NCI-H526 (cell line): Measurements from ENCODE around the gene CERCAM.

ENCODE experiments used
- DNase-seq, 2 experiments: peaks; one replicate each; lab custom pipeline; 2025; lab: John Stamatoyannopoulos, UW

CERCAM gene

DNA sequence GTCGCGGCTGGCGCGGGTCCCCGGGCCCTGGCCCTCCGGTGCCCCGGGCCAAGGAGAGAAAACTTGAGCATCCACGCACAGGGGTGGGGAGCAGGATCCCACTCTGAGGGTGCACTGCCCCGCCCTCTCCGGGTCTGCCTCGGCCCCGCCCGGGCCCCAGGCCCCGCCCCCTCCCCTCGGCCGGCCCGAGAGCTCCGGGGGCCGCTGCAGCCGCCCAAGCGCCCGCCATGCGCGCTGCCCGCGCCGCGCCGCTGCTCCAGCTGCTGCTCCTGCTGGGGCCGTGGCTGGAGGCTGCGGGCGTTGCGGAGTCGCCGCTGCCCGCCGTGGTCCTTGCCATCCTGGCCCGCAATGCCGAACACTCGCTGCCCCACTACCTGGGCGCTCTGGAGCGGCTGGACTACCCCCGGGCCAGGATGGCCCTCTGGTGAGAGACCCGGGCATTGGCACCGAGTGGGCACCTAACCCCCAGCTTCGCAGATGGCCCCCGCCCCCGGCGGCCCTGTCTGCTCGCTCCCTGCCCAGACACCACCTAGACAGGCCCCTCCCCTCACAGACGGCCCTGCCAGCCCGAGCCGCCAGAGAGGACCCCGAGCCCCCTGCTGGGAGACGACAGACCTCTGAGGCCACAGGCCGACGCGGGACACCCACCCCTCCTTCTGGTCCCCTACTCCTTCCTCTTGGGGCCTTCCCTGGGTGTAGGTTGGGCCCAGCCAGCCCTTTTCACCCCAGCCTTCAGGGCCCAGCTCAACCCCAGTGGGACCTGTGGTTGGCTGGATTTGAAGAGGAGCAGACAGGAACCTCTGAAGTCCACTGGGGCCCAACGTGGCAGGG is at the start of gene CERCAM:
Gene CERCAM, plus strand, starts transcription at position 207 of the 831 bp plus-strand sequence. Its CDS starts 21 bp downstream, at position 228.
- DNase-seq, result peak in 1 of 2 experiments; percentile 73

DNA sequence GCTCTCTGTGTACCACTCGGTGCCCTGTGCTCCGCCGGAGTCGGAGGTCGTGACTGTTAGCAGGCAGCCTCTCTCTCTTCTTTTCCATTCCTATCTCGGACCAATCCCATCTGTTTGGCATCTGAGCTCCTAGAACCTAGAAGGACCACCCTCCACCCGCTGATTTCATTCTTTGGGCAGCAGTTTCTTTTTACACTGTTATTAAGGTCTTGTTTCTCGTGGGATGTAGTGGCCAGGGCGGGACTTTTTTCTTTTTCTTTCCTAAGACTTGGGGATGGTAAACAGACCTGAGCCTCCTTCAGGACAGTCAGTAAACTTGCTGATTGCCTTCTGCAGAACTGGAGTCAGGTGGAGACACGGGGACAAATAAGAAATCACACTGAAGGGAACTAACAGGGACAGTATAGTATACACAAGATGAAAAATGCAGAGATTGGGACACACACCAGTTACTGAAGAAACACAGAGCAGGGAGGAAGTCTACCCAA is 49.0 kb upstream of the CERCAM start:
- DNase-seq, result no peak

GRCh38 chr9:128372188-128372641 is 48.4 kb upstream of the CERCAM start:
- DNase-seq, result no peak

- DNase-seq, result no peak
Observed at GRCh38 chr9:128372784-128373183, 47.9 kb upstream of the CERCAM start.

DNA sequence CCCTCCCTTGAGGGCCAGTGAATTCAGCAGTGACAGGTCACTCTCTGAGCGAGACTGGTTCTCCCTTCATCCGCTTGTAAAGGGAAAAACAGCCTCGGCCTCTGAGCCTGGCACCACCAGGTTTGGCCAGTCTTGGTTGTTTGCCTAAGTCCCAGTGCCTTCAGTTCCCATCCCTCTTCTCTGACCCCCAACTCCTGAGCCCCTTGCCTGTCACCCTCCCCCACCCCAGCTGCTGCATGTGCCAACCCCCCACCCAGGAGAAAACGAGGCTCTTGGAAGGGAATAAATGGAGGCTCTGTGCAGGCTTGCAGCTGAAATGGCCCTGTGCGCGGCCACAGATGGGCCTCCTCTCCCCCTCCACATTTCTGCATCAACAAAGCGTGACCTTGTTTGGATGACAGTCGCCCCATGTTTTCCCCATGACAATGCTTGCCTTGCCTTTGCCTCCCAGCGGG is 46.4 kb upstream of the CERCAM start:
- no peak for DNase-seq

GRCh38 chr9:128375865-128376264 is 44.8 kb upstream of the CERCAM start:
- DNase-seq, result no peak

- DNase-seq, result no peak
Observed at GRCh38 chr9:128382261-128382660, 38.4 kb upstream of the CERCAM start.

- no peak for DNase-seq
Observed at GRCh38 chr9:128383007-128383753, 37.5 kb upstream of the CERCAM start.

DNA sequence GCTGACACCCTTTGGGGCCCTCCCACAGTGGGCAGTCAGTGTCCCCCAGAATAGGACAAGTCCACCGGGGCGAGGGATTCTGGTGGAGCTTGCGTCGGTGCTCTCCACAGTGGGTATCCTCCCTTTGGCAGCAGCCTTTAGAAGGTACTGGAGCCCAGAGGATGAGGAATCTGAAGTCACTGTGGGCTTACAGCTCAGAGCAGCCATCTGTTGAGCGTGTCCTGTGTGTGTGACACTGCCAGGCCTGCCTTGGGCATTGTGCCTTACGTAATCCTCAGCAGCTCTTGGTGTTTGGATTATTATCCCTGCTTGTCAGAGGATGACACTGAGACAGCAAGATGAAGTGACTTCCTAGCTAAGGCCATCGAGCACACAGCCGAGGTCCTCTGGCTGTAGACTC is 36.9 kb upstream of the CERCAM start:
- no peak for DNase-seq

GRCh38 chr9:128384801-128385495 is 35.7 kb upstream of the CERCAM start:
- DNase-seq, result no peak

GRCh38 chr9:128385496-128386460 is 34.9 kb upstream of the CERCAM start:
- no peak for DNase-seq

- no peak for DNase-seq
Observed at GRCh38 chr9:128388150-128388549, 32.5 kb upstream of the CERCAM start.

GRCh38 chr9:128389395-128390149 is 31.1 kb upstream of the CERCAM start:
- no peak for DNase-seq

DNA sequence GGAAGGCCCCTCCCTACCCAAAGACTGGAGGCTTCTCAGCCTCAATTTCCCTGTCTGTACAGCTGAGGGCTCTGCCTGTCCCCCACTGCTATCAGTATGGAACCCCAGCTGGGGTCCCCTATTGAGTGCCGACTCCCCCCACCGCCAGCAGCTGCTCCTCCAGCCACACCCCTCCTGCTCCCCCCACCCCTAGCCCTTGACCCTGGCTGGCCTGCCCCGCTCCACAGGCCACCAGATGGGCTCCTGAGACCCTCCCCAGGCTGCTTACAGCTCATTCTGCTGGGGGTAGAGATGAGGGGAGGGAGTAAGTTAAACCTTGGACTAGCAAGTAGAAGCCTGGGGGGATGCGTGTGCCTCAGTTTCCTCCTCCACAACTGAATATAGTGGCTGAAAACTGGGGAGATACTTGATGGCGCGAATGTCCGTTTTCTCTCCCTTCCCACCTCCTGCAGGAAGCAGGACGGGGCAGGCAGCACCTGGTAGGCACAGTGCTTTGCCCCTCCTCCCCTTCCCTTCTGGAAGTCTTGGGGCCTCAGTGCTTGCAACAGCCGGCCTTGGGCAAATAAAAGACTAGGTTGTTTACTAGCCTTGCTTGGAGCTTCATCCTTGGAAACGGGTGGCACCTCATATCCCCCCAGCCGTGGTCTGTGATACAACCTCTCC is 30.4 kb upstream of the CERCAM start:
- no peak for DNase-seq

- no peak for DNase-seq
Observed at GRCh38 chr9:128390813-128391711, 29.6 kb upstream of the CERCAM start.

DNA sequence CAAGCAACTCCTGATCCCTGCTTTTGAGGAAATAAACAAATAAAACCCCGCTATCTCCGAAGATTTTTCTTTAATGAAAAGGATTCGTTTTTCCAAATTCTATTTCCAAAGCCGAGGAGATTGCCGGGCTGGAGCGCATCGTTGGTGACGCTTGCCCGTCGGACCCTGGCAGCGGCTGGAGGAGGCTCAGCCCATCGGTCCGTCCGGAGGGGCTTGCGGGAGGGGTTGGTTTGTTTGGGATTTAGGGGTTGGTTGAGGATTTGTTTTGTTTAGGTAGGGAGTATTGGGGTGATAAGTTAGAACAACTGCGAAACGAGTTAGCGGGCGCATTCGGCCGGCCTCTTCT is 28.7 kb upstream of the CERCAM start:
- no peak for DNase-seq

DNA sequence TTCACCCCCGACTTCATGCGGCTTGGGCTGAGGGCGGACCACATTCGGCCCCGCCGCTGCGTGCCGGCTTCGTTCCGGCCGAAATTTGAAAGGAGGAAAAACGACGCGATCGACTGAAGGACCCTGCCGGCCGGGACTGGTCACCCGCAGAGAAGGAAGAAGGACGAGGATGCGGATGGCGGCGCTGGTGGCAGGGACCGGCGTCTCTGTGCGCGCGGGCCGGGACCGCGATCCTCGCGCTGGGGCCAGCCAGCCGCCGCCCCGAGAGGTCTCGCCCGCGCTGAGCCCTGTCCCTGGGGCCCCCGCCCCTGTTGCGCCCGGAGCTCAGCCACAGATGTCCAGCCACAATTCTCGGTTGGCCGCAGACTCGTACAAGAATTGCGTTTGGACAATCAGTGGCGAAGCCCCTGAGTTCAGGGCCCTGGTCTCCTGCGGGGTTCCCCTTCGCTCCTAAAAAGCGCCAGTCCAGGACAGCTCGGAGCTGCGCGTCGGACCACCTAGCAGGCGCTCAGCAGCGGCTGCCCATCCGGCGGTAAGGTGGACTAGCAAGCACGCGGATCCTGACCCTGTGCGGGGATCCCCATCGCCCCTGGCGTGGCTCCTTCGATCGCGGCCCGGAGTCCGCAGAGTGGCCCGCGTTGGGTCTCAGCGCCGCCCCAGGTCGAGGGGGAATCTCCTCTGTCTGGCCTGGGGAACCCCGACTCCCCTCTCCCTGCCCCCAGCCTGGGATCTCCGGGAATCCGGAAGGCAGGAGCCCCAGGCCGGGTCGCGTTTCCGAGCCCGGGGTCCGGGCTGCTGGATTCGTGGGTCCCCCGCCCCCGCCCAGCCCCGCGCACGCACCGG is 28.1 kb upstream of the CERCAM start:
- DNase-seq, result no peak
